ENCODE measurements around the gene TNS3. TPM values are rescaled to one million over a fixed set of nuclear protein-coding genes. Genes with fewer than 3 reads are reported as not detected.

The TNS3 gene
- total RNA-seq, 3 donors from 2014 or later, result 2.6 to 3.4 (median 3.2) TPM

DNA sequence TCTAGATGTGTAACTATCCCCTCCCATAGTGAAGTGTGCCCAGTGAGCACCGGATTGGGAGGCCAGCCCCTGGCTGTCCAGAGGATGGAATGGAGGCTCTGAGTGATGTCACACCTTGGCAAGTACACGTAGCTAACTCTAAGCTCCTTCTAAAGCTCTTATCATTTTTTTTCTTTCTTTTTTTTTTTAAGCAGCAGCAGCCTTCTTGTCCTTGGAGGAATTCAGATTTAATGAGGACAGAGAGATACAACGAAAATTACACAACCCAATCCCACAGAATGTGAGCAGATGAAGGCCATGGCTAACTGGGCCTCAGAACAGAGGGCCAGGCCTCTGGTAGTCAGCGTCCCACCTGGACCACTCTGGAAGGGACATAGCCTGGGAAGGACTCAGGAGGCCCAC lies 11.3 kb downstream of the TNS3 start:
- Mint-ChIP-seq H3K4me3 (no peak overlapping the region), H3K27me3 (ENCODE audit: low read depth) (peaks cover 2% of the 10 kb centered on the region), H3K4me1 (ENCODE audit: low read depth) (peaks cover 7% of the 10 kb centered on the region), H3K9me3 (no peaks in the 10 kb centered on the region), H3K36me3 (ENCODE audit: insufficient read depth) (no peaks in the 10 kb centered on the region)
- ATAC-seq (no peak), DNase-seq (no peak)

GRCh38 chr7:47568547-47568946 lies 13.4 kb downstream of the TNS3 start:
- peaks cover 2% of the 10 kb centered on the region for H3K27me3 Mint-ChIP-seq (ENCODE audit: low read depth)
- H3K4me3 Mint-ChIP-seq, result no peak overlapping the region
- DNase-seq, result no peak
- H3K4me1 Mint-ChIP-seq (ENCODE audit: low read depth), result peaks cover 4% of the 10 kb centered on the region
- no peaks in the 10 kb centered on the region for H3K36me3 Mint-ChIP-seq (ENCODE audit: insufficient read depth)
- no peaks in the 10 kb centered on the region for H3K9me3 Mint-ChIP-seq
- no peak for ATAC-seq

DNA sequence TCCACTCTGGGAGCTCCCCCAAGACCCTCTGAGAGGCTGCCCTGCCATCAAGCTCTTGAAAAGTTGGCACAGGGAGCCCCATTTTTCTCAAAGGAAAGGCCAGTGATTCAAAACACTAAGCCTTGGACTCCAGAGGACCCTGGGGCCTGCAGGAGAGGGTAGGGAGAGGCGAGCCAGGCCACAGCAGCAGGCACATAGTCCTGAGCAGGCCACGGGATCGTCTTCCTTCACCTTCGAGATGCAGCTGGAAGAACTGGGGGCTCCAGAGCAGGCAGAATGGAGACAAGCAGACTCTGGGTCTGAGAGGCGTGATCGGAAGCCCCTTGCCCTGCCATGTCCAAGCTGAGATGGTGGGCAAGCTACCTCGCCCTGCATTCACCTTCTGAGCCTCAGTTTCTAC lies 13.9 kb downstream of the TNS3 start:
- Mint-ChIP-seq H3K4me1 (ENCODE audit: low read depth) (peaks cover 4% of the 10 kb centered on the region), H3K36me3 (ENCODE audit: insufficient read depth) (no peaks in the 10 kb centered on the region), H3K27me3 (ENCODE audit: low read depth) (peaks cover 2% of the 10 kb centered on the region), H3K9me3 (no peaks in the 10 kb centered on the region), H3K4me3 (no peak overlapping the region)
- no peak for ATAC-seq
- no peak for DNase-seq

GRCh38 chr7:47565640-47566250 lies 16.2 kb downstream of the TNS3 start:
- H3K4me3 Mint-ChIP-seq, result no peak overlapping the region
- ATAC-seq (no peak), DNase-seq (no peak)
- H3K4me1 Mint-ChIP-seq (ENCODE audit: low read depth), result peaks cover 1% of the 10 kb centered on the region
- no peaks in the 10 kb centered on the region for H3K36me3 Mint-ChIP-seq (ENCODE audit: insufficient read depth)
- H3K27me3 Mint-ChIP-seq (ENCODE audit: low read depth), result no peaks in the 10 kb centered on the region
- no peaks in the 10 kb centered on the region for H3K9me3 Mint-ChIP-seq

GRCh38 chr7:47563521-47563920 lies 18.4 kb downstream of the TNS3 start:
- no peaks in the 10 kb centered on the region for H3K27me3 Mint-ChIP-seq (ENCODE audit: low read depth)
- ATAC-seq (no peak), DNase-seq (no peak)
- no peaks in the 10 kb centered on the region for H3K9me3 Mint-ChIP-seq
- no peaks in the 10 kb centered on the region for H3K36me3 Mint-ChIP-seq (ENCODE audit: insufficient read depth)
- no peak overlapping the region for H3K4me3 Mint-ChIP-seq
- H3K4me1 Mint-ChIP-seq (ENCODE audit: low read depth), result no peaks in the 10 kb centered on the region

- no peak for ATAC-seq
- no peaks in the 10 kb centered on the region for H3K36me3 Mint-ChIP-seq (ENCODE audit: insufficient read depth)
- DNase-seq, result no peak
- no peak overlapping the region for H3K4me3 Mint-ChIP-seq
- H3K27me3 Mint-ChIP-seq (ENCODE audit: low read depth), result no peaks in the 10 kb centered on the region
- H3K9me3 Mint-ChIP-seq, result no peaks in the 10 kb centered on the region
- no peaks in the 10 kb centered on the region for H3K4me1 Mint-ChIP-seq (ENCODE audit: low read depth)
These were observed 20.0 kb downstream of the TNS3 start for GRCh38 chr7:47561715-47562446.

DNA sequence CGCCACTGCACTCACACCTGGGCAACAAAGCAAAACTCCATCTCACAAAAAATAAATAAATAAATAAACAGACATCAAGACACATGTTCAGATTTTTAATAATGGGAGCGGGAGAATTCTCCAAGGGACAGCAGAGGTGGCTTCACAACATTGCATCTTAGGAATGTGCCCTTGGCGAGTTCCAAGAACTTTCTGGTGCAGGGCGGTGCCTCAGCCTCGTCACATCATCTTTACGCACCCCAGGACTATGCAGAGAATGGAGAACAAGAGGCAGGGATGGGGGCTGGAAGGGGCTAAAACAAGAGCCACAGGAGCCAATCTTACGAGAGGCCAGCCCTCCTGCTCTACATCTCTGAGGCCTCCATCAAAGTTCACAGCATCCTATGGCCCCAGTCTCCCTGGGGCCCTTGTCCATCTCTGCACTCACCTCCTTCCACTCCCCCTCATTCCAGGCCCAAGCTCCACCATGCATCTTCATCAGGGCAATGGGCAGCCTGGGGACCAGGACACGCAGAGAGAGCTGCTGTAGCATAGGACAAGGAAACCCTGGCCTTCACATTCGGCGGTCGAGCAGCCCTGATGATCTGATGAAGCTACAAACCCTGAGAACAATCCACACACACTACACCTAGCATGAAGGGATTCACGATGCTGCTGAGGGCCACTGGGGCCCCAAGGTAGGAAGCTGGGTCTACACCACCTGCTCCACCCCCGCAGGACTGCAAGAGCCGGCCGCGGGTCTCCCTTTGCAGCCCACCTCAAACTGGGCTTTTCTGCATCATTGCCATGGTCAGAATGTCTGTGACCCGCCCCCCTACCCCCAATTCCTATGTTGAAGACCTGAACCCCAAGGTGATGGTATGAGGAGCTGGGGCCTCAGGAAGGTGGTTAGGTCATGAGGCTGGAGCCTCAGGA lies 22.3 kb downstream of the TNS3 start:
- no peaks in the 10 kb centered on the region for H3K27me3 Mint-ChIP-seq (ENCODE audit: low read depth)

GRCh38 chr7:47557694-47558670 lies 23.9 kb downstream of the TNS3 start:
- H3K27me3 Mint-ChIP-seq (ENCODE audit: low read depth), result no peaks in the 10 kb centered on the region
- H3K4me3 Mint-ChIP-seq, result no peak overlapping the region
- no peaks in the 10 kb centered on the region for H3K4me1 Mint-ChIP-seq (ENCODE audit: low read depth)
- ATAC-seq (no peak), DNase-seq (no peak)
- no peaks in the 10 kb centered on the region for H3K9me3 Mint-ChIP-seq
- no peaks in the 10 kb centered on the region for H3K36me3 Mint-ChIP-seq (ENCODE audit: insufficient read depth)

More for the DNA sequence above, 22.3 kb downstream of the TNS3 start:
- DNase-seq (no peak), ATAC-seq (no peak)
- H3K36me3 Mint-ChIP-seq (ENCODE audit: insufficient read depth), result no peaks in the 10 kb centered on the region
- H3K4me1 Mint-ChIP-seq (ENCODE audit: low read depth), result no peaks in the 10 kb centered on the region
- H3K4me3 Mint-ChIP-seq, result no peak overlapping the region
- H3K9me3 Mint-ChIP-seq, result no peaks in the 10 kb centered on the region

DNA sequence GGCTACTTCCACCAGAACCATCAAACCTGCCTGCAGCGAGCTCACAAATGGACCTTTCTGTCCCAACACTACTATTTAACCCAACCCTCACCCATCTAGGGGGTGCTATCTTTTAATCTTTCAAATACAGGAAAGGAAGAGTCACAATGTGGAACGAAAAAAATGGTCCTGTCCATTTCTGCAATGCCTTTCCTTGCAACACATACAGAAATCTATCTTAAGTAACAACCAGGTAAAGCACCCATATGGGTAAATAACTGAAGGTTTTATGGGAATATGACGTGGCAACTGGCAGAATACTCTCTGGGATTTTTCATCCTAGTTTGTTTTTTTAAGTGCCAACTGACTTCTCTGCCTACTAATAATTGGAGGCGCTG lies 24.6 kb downstream of the TNS3 start:
- no peaks in the 10 kb centered on the region for H3K4me1 Mint-ChIP-seq (ENCODE audit: low read depth)
- H3K36me3 Mint-ChIP-seq (ENCODE audit: insufficient read depth), result no peaks in the 10 kb centered on the region
- H3K27me3 Mint-ChIP-seq (ENCODE audit: low read depth), result no peaks in the 10 kb centered on the region
- peaks cover 3% of the 10 kb centered on the region for H3K9me3 Mint-ChIP-seq
- ATAC-seq (no peak), DNase-seq (no peak)
- no peak overlapping the region for H3K4me3 Mint-ChIP-seq

GRCh38 chr7:47556511-47557180 lies 25.3 kb downstream of the TNS3 start:
- H3K36me3 Mint-ChIP-seq (ENCODE audit: insufficient read depth), result no peaks in the 10 kb centered on the region
- H3K4me3 Mint-ChIP-seq, result no peak overlapping the region
- ATAC-seq, result no peak
- H3K27me3 Mint-ChIP-seq (ENCODE audit: low read depth), result no peaks in the 10 kb centered on the region
- no peaks in the 10 kb centered on the region for H3K4me1 Mint-ChIP-seq (ENCODE audit: low read depth)
- no peak for DNase-seq
- peaks cover 3% of the 10 kb centered on the region for H3K9me3 Mint-ChIP-seq

GRCh38 chr7:47553309-47553708 lies 28.6 kb downstream of the TNS3 start:
- H3K4me3 Mint-ChIP-seq, result no peak overlapping the region
- no peaks in the 10 kb centered on the region for H3K36me3 Mint-ChIP-seq (ENCODE audit: insufficient read depth)
- no peak for ATAC-seq
- no peak for DNase-seq
- H3K27me3 Mint-ChIP-seq (ENCODE audit: low read depth), result no peaks in the 10 kb centered on the region
- peaks cover 3% of the 10 kb centered on the region for H3K9me3 Mint-ChIP-seq
- no peaks in the 10 kb centered on the region for H3K4me1 Mint-ChIP-seq (ENCODE audit: low read depth)

DNA sequence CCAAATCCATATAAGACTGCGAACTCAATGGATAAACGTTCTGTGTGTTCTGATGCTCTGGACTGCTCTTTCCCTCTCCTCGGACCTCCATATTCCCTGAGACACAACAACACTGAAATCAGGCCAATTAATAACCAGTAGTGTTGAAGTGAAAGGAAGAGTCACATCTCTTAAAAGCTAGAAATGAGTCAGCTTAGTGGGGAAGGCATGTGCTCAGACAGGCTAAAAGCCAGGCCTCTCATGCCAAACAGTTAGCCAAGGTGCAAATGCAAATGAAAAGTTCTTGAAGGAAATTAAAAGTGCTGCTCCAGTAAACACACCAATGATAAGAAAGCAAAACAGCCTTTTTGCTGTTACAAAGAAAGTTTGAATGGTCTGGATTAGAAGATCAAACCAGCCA lies 29.3 kb downstream of the TNS3 start:
- Mint-ChIP-seq H3K4me1 (ENCODE audit: low read depth) (no peaks in the 10 kb centered on the region), H3K4me3 (no peak overlapping the region), H3K27me3 (ENCODE audit: low read depth) (no peaks in the 10 kb centered on the region), H3K9me3 (peaks cover 3% of the 10 kb centered on the region), H3K36me3 (ENCODE audit: insufficient read depth) (no peaks in the 10 kb centered on the region)
- ATAC-seq, result no peak
- DNase-seq, result no peak

GRCh38 chr7:47551668-47552440 lies 30.1 kb downstream of the TNS3 start:
- Mint-ChIP-seq H3K9me3 (peaks cover 3% of the 10 kb centered on the region), H3K36me3 (ENCODE audit: insufficient read depth) (no peaks in the 10 kb centered on the region), H3K4me3 (no peak overlapping the region)

More at GRCh38 chr7:47551668-47552440, 30.1 kb downstream of the TNS3 start:
- Mint-ChIP-seq H3K27me3 (ENCODE audit: low read depth) (no peaks in the 10 kb centered on the region), H3K4me1 (ENCODE audit: low read depth) (no peaks in the 10 kb centered on the region)
- no peak for ATAC-seq
- DNase-seq, result no peak
